ENCODE results near the gene IL17B.

DNA sequence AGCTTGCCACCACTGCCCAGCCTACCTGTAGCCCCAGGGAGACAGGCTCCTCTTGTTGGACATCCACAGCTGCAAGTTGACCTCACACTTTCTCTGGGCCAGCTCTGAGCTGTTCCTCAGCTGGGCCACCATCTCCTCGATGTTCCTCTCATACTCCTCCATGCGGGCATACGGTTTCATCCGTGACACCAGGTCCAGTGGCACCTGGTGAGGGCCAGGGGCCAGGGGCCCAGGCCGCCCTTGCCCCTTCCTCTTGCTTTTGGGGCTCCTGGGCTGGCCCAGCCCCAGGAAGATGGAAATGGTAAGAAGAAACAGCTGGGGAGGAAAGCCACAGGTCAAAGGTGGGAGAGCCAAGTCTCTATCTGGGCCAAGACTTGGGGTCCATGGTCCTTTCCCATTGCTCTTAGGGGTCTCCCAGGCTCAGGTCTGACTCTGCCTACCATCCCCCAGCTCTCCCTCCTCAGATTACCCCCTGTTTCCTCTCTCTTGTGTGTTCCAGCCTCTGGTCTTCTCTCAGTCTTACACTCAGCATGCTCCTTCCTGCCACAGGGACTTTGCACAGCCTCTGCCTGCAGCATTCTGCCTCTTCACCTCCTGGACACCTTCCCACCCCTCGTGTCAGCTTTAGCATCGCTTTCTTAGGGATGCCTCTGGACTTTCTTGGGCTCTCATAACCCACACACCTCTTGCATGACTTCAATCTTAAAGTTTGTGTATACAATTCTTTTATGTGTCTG is 2.2 kb downstream of the IL17B start:
- TF ChIP-seq, protein P1, sequence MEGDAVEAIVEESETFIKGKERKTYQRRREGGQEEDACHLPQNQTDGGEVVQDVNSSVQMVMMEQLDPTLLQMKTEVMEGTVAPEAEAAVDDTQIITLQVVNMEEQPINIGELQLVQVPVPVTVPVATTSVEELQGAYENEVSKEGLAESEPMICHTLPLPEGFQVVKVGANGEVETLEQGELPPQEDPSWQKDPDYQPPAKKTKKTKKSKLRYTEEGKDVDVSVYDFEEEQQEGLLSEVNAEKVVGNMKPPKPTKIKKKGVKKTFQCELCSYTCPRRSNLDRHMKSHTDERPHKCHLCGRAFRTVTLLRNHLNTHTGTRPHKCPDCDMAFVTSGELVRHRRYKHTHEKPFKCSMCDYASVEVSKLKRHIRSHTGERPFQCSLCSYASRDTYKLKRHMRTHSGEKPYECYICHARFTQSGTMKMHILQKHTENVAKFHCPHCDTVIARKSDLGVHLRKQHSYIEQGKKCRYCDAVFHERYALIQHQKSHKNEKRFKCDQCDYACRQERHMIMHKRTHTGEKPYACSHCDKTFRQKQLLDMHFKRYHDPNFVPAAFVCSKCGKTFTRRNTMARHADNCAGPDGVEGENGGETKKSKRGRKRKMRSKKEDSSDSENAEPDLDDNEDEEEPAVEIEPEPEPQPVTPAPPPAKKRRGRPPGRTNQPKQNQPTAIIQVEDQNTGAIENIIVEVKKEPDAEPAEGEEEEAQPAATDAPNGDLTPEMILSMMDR (conservative IDR thresholded peaks at IDR 0.05; ENCODE audit: low read length): no peak
- TF ChIP-seq EZH2phosphoT487 (IDR thresholded peaks at IDR 0.05; ENCODE audit: borderline replicate concordance, low read depth, low read length): no peak

Measured in OCI-LY7 (cell line).